ENCODE measurements around the gene CDC23.
A peak's percentile ranks its signal among the peaks of the same experiment; 100 is the strongest.

Gene CDC23

GRCh38 chr5:138179277-138179857, 33.8 kb downstream of the CDC23 start (continued):
- TF ChIP-seq SP3 (tag by site-specific recombination; IDR thresholded peaks at IDR 0.05) (no peak), ZNF146 (tag by site-specific recombination; IDR thresholded peaks at IDR 0.05) (no peak), ZNF670 (tag by site-specific recombination; IDR thresholded peaks at IDR 0.05; ENCODE audit: low read depth) (no peak), ZNF223 (tag by site-specific recombination; IDR thresholded peaks at IDR 0.05) (no peak), ZNF488 (tag by site-specific recombination; IDR thresholded peaks at IDR 0.05) (no peak), ZNF335 (tag by site-specific recombination; conservative IDR thresholded peaks at IDR 0.05) (peak; percentile 54; the same call in 1 of the 2 replicates), ZNF311 (tag by site-specific recombination; IDR thresholded peaks at IDR 0.05; ENCODE audit: borderline replicate concordance) (no peak), ZNF23 (tag by site-specific recombination; IDR thresholded peaks at IDR 0.05; ENCODE audit: borderline replicate concordance) (no peak), ZBTB20 (tag by site-specific recombination; IDR thresholded peaks at IDR 0.05) (0 out of 2 replicates have a peak, but pooled peaks have one; percentile 11), ZNF654 (tag by site-specific recombination; IDR thresholded peaks at IDR 0.05; ENCODE audit: low read depth) (peak; percentile 3; the same call in 1 of the 2 replicates), ZBTB26 (tag by site-specific recombination; optimal IDR thresholded peaks at IDR 0.05) (peak; percentile 12), KLF1 (tag by site-specific recombination; IDR thresholded peaks at IDR 0.05) (no peak), ZFP37 (tag by site-specific recombination; IDR thresholded peaks at IDR 0.05) (0 out of 2 replicates have a peak, but pooled peaks have one; percentile 16), SCRT1 (tag by site-specific recombination; IDR thresholded peaks at IDR 0.05; ENCODE audit: borderline replicate concordance) (no peak), ZNF239 (tag by site-specific recombination; IDR thresholded peaks at IDR 0.05) (no peak), ZSCAN23 (tag by site-specific recombination; IDR thresholded peaks at IDR 0.05) (no peak), ZNF2 (tag by site-specific recombination; IDR thresholded peaks at IDR 0.05) (0 out of 2 replicates have a peak, but pooled peaks have one; percentile 1), RBAK (tag by site-specific recombination; IDR thresholded peaks at IDR 0.05) (no peak), ZBTB8A (tag by site-specific recombination; IDR thresholded peaks at IDR 0.05) (peak; percentile 91), ZNF184 (tag by site-specific recombination; IDR thresholded peaks at IDR 0.05) (peak; percentile 67; the same call in 1 of the 2 replicates)

- Histone ChIP-seq H3K27ac (ENCODE audit: extremely low read depth, low read depth, low read length) (peak within 1 kb of the TSS; percentile 90), H3K4me1 (ENCODE audit: control insufficient read depth, insufficient read depth, low read length) (0 out of 2 replicates have a peak, but pooled peaks cover 3% of the 10 kb centered on the region), H3K36me3 (ENCODE audit: control insufficient read depth in 2 of 2, insufficient read depth in 1 of 2, low read length in 2 of 2) (peaks cover 43 to 63% of the 10 kb centered on the region in 2 experiments), H3K9me3 (ENCODE audit: control insufficient read depth, insufficient read depth, low read depth, low read length) (no peaks in the 10 kb centered on the region), H3K4me3 (ENCODE audit: low read depth, low read length) (peak within 1 kb of the TSS; percentile 70)
- ChIA-PET CTCF (interaction anchor here (0.6 to 4.1 kb wide), 11 partner anchors 26 to 331 kb away, joined by 3 to 19 read pairs (median 4); no protein-coding TSS in a partner anchor), POLR2A (interaction anchor here (0.5 to 2.4 kb wide), 27 partner anchors 10 to 397 kb away, joined by 3 to 22 read pairs (median 5); partner anchors contain the start of genes CDC23, CDC25C, EGR1 and ETF1)
- TF ChIP-seq ZNF791 (tag by site-specific recombination; IDR thresholded peaks at IDR 0.05) (no peak), ZNF48 (tag by site-specific recombination; IDR thresholded peaks at IDR 0.05) (no peak), PRDM1 (tag by site-specific recombination; IDR thresholded peaks at IDR 0.05) (no peak), ZNF18 (tag by site-specific recombination; IDR thresholded peaks at IDR 0.05) (peak; percentile 90), ZNF398 (tag by site-specific recombination; IDR thresholded peaks at IDR 0.05) (no peak), ZNF248 (tag by site-specific recombination; IDR thresholded peaks at IDR 0.05) (no peak), ZNF362 (tag by site-specific recombination; IDR thresholded peaks at IDR 0.05) (no peak), GLIS2 (tag by site-specific recombination; IDR thresholded peaks at IDR 0.05) (no peak), ZSCAN16 (tag by site-specific recombination; IDR thresholded peaks at IDR 0.05) (no peak)
Observed at GRCh38 chr5:138178516-138179276, 34.4 kb downstream of the CDC23 start, which contains the start of the genes BRD8 and KIF20A. BRD8 (minus strand) TSS chr5:138178630; CDS start chr5:138178614, 16 bp downstream. KIF20A (plus strand) TSS chr5:138179112; CDS start chr5:138179681, 569 bp downstream.

All from HEK293 (cell line).